HCT116 (cell line): ENCODE measurements around the gene MAN1A1. TPM values are rescaled to one million over a fixed set of nuclear protein-coding genes. Genes with fewer than 3 reads are reported as not detected.

Experiments
- ATAC-seq: fragments of 200-7000 bp; cut with Tn5 transposase; 2 replicates; pipeline ENCODE4 v1.9.1; 2020; ENCODE audit warnings: mild to moderate bottlenecking, moderate library complexity
- BruUV-seq: library from RNA; stranded (reverse); fragments of 400-500 nt; replicated peaks from 2 replicates; lab custom pipeline; 2021; lab: Mats Ljungman, UMichigan
- CTCF ChIA-PET: fragments of 300-600 bp; sonication (Branson Sonifier 250); formaldehyde crosslinking; loops from one replicate; lab custom pipeline; 2021; ENCODE audit warnings: antibody characterized with exemption; lab: Charles Lee
- POLR2A ChIA-PET: fragments of 300-600, 350-600 bp; sonication (Branson Sonifier 250); formaldehyde crosslinking; loops from one replicate; lab custom pipeline; 2021; ENCODE audit warnings: antibody characterized with exemption; lab: Charles Lee
- RAD21 ChIA-PET, 2 experiments: fragments of 300-600 bp; sonication (Branson Sonifier 250); formaldehyde crosslinking; loops; one replicate each; lab custom pipeline; 2023; ENCODE audit warnings: low total read pairs in 2 of 2; ENCODE audit not compliant: uncharacterized antibody in 2 of 2, unreplicated experiment in 2 of 2, low non-redundant PET in 1 of 2; lab: Charles Lee
- DNase-seq: peaks from one replicate; pipeline ENCODE4 v3.0.0-alpha.2; 2010; ENCODE audit warnings: low read depth, low spot score
- H2AFZ ChIP-seq: fragments of 200-600 bp; shearing (Covaris generic), sonication (generic); 2 replicates; pipeline ENCODE4 v1.6.1; 2017; ENCODE audit warnings: low read depth, mixed run types, mixed read lengths, antibody characterized with exemption, low read length; ENCODE audit not compliant: poor library complexity, severe bottlenecking
- H3K27ac ChIP-seq: 2 replicates; pipeline ENCODE4 v1.5.1; 2012; ENCODE audit warnings: low read depth, low read length
- H3K27me3 ChIP-seq: fragments of 200-600 bp; sonication (generic); 2 replicates; pipeline ENCODE4 v1.6.1; 2016; ENCODE audit warnings: mixed run types, low read length, mixed read lengths; ENCODE audit not compliant: insufficient read depth
- H3K36me3 ChIP-seq, 2 experiments: fragments of 200-500 bp in 1 of 2; fragments of 200-600 bp in 1 of 2; sonication (Bioruptor generic) in 1 of 2; sonication (generic) in 1 of 2; 2 replicates each; pipeline versions ENCODE4 v1.5.1 to v1.6.1; 2014 to 2016; ENCODE audit warnings: low read length in 2 of 2, inconsistent platforms in 1 of 2, mixed read lengths in 1 of 2, mixed run types in 1 of 2; ENCODE audit not compliant: insufficient read depth in 2 of 2, control insufficient read depth in 1 of 2
- H3K4me1 ChIP-seq, 2 experiments: fragments of 200-600 bp in 1 of 2; sonication (generic) in 1 of 2; 2 replicates each; pipeline versions ENCODE4 v1.5.1 to v1.6.1; 2012 to 2017; ENCODE audit warnings: low read length in 2 of 2, inconsistent platforms in 1 of 2, mild to moderate bottlenecking in 1 of 2, mixed read lengths in 1 of 2, mixed run types in 1 of 2, moderate library complexity in 1 of 2; ENCODE audit not compliant: insufficient read depth in 2 of 2, control insufficient read depth in 1 of 2
- H3K4me2 ChIP-seq: fragments of 200-600 bp; sonication (generic); 2 replicates; pipeline ENCODE4 v1.6.1; 2017; ENCODE audit warnings: mixed run types, low read length, mixed read lengths
- H3K4me3 ChIP-seq, 2 experiments: fragments of 200-600 bp in 1 of 2; sonication (generic) in 1 of 2; replicated peaks in 1 of 2; 2 replicates each; pipeline ENCODE4 v1.5.1; 2011 to 2016; ENCODE audit warnings: low read length in 2 of 2, control low read depth in 1 of 2, low read depth in 1 of 2, mild to moderate bottlenecking in 1 of 2, mixed read lengths in 1 of 2, mixed run types in 1 of 2
- H3K79me2 ChIP-seq: fragments of 200-600 bp; sonication (generic); 2 replicates; pipeline ENCODE4 v1.6.1; 2017; ENCODE audit warnings: mild to moderate bottlenecking, mixed run types, low read length, moderate library complexity, mixed read lengths; ENCODE audit not compliant: insufficient read depth
- H3K9ac ChIP-seq: fragments of 200-600 bp; sonication (generic); 2 replicates; pipeline ENCODE4 v1.6.1; 2016; ENCODE audit warnings: low read length, mixed read lengths
- H3K9me2 ChIP-seq: fragments of 200-600 bp; sonication (generic), shearing (Covaris generic); 2 replicates; pipeline ENCODE4 v1.6.1; 2017; ENCODE audit warnings: mixed run types, mild to moderate bottlenecking, moderate library complexity; ENCODE audit not compliant: insufficient read depth
- H3K9me3 ChIP-seq, 2 experiments: fragments of 200-500 bp in 1 of 2; fragments of 200-600 bp in 1 of 2; sonication (Bioruptor generic) in 1 of 2; sonication (generic) in 1 of 2; 2 replicates each; pipeline ENCODE4 v1.6.1; 2014 to 2017; ENCODE audit warnings: low read length in 2 of 2, mixed read lengths in 2 of 2, inconsistent platforms in 1 of 2, low read depth in 1 of 2, mild to moderate bottlenecking in 1 of 2, mixed run types in 1 of 2, moderate library complexity in 1 of 2; ENCODE audit not compliant: control insufficient read depth in 1 of 2, insufficient read depth in 1 of 2
- H4K20me1 ChIP-seq: fragments of 200-600 bp; sonication (generic), shearing (Covaris generic); 2 replicates; pipeline ENCODE4 v1.6.1; 2017; ENCODE audit warnings: mixed run types, mild to moderate bottlenecking, moderate library complexity; ENCODE audit not compliant: insufficient read depth
- CBX3 ChIP-seq: IDR thresholded peaks from 2 replicates; pipeline ENCODE4 v1.6.1; 2012; ENCODE audit warnings: low read depth
- CTCF ChIP-seq, 3 experiments: fragments of 200-600 bp in 1 of 3; sonication (generic) in 1 of 3; IDR thresholded peaks in 2 of 3; conservative IDR thresholded peaks in 1 of 3; 2 replicates each; pipeline ENCODE4 v1.5.1; 2012 to 2017; ENCODE audit warnings: low read depth in 2 of 3, low read length in 2 of 3, antibody characterized with exemption in 1 of 3, borderline replicate concordance in 1 of 3, control low read depth in 1 of 3, mild to moderate bottlenecking in 1 of 3, mixed read lengths in 1 of 3, mixed run types in 1 of 3, moderate library complexity in 1 of 3; ENCODE audit not compliant: insufficient read depth in 1 of 3
- JUND ChIP-seq: IDR thresholded peaks from 2 replicates; pipeline ENCODE4 v1.6.1; 2012
- RAD21 ChIP-seq: IDR thresholded peaks from 2 replicates; pipeline ENCODE4 v1.6.1; 2012; ENCODE audit warnings: low read depth, mild to moderate bottlenecking
- SRF ChIP-seq: IDR thresholded peaks from 2 replicates; pipeline ENCODE4 v1.6.1; 2012; ENCODE audit warnings: low read depth
- ZBTB33 ChIP-seq: IDR thresholded peaks from 2 replicates; pipeline ENCODE4 v1.6.1; 2011; ENCODE audit warnings: mild to moderate bottlenecking, low read length, moderate library complexity; ENCODE audit not compliant: insufficient replicate concordance; ENCODE audit errors: extremely low read depth
- ZFX ChIP-seq: fragments of 450-650 bp; IDR thresholded peaks from 2 replicates; pipeline ENCODE4 v1.6.1; 2017
- ZNF274 ChIP-seq: fragments of 200-500 bp; sonication (Bioruptor generic); IDR thresholded peaks from 2 replicates; pipeline ENCODE4 v1.6.1; 2014; ENCODE audit warnings: mild to moderate bottlenecking, low read depth, low read length, inconsistent platforms
- intact Hi-C: fragments of 100-400 bp; cut with micrococcal nuclease; formaldehyde crosslinking; loops from 2 replicates; pipeline ENCODE4 v1.10.0; 2022
- total RNA-seq: library from RNA; stranded (reverse); gene quantifications from one replicate; pipeline ENCODE4 v1.2.1, GENCODE V29; 2021; ENCODE audit not compliant: unreplicated experiment

The MAN1A1 gene
- total RNA-seq, 1 experiment from 2014 or later = 46.0 TPM

- H2AFZ ChIP-seq = peak overlapping the region; percentile 8
- ATAC-seq (peak; percentile 75), DNase-seq (peak; percentile 72)
- H3K9ac ChIP-seq = peak overlapping the region; percentile 54
- BruUV-seq = no TSS peak
- H3K4me2 ChIP-seq = peak overlapping the region; percentile 74
- ChIA-PET POLR2A (interaction anchor here (0.7 to 1.0 kb wide), 4 partner anchors 17 to 177 kb away, joined by 3 read pairs; no protein-coding TSS in a partner anchor), CTCF (interaction anchor here (0.7 to 2.1 kb wide), 11 partner anchors 13 to 850 kb away, joined by 3 to 9 read pairs (median 4); no protein-coding TSS in a partner anchor), RAD21 (interaction anchor here (0.6 to 1.5 kb wide), 5 partner anchors 18 to 221 kb away, joined by 3 to 12 read pairs (median 3); no protein-coding TSS in a partner anchor)
- peaks cover 38 to 60% of the 10 kb centered on the region in 2 experiments for H3K4me1 ChIP-seq
- H3K36me3 ChIP-seq = no peaks in the 10 kb centered on the region
- H4K20me1 ChIP-seq = no peaks in the 10 kb centered on the region
- intact Hi-C loops = no loop called here
- no peaks in the 10 kb centered on the region for H3K9me3 ChIP-seq
- no peaks in the 10 kb centered on the region for H3K79me2 ChIP-seq
- H3K27me3 ChIP-seq = no peaks in the 10 kb centered on the region
- peak overlapping the region; percentile 62 for H3K27ac ChIP-seq
- H3K9me2 ChIP-seq = no peaks in the 10 kb centered on the region
- TF ChIP-seq RAD21 (peak; percentile 87), ZFX (no peak), CBX3 (peak; percentile 40; the same call in 1 of the 2 replicates), ZNF274 (no peak), CTCF (IDR thresholded peaks at IDR 0.05 in 2 of 3, conservative IDR thresholded peaks at IDR 0.05 in 1 of 3; ENCODE audit: borderline replicate concordance in 1 of 3, insufficient read depth in 1 of 3, low read depth in 2 of 3, low read length in 2 of 3) (peak; percentile 66 to 90 (median 76); a peak in 5 of 6 replicates), SRF (no peak; the same call in 1 of the 2 replicates), JUND (no peak), ZBTB33 (no peak)
- peak overlapping the region; percentile 3 to 31; a peak in 2 of 4 replicates for H3K4me3 ChIP-seq
Observed at GRCh38 chr6:119129148-119129967, 220.2 kb downstream of the MAN1A1 start.
